RKO (cell line): ENCODE measurements around the gene CYFIP2.

Experiments
- DNase-seq: peaks from one replicate; pipeline ENCODE4 v3.0.0-alpha.2; 2016; ENCODE audit warnings: low spot score

CYFIP2 gene

DNA sequence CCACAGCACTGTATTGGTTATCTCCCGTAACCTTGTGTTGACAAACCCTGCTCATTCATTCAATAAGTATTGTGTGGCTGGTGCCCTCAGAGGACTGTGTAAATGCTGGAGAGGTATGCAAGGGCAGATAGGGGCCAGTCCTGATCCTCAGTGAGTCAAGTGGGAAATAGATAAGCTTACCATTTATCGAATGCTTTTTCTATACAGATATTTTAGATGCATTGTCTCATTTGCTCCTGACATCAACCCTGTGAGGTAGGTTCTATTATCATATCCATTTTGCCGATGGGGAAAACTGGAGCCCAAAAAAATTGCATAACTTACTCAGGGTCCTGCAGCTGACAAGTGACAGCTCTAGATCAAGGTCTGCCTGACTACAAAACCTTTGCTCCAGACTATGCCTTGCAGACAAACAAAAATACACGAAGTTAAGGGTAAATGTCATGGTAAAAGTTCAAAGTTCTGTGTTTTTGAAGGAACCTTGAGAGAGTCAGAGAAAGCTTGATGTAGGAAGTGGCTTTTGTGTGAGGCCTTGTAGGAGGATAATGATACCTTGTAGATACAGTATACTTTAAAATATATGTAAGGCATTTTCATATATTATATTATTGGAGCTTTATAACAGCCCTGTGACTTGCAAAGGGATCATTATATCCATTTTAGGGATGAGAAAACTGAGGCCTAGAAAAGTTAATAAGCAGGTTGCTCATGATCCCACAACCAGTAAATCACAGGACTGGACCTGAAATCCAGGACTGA is 22.7 kb downstream of the CYFIP2 start:
- DNase-seq: no peak

DNA sequence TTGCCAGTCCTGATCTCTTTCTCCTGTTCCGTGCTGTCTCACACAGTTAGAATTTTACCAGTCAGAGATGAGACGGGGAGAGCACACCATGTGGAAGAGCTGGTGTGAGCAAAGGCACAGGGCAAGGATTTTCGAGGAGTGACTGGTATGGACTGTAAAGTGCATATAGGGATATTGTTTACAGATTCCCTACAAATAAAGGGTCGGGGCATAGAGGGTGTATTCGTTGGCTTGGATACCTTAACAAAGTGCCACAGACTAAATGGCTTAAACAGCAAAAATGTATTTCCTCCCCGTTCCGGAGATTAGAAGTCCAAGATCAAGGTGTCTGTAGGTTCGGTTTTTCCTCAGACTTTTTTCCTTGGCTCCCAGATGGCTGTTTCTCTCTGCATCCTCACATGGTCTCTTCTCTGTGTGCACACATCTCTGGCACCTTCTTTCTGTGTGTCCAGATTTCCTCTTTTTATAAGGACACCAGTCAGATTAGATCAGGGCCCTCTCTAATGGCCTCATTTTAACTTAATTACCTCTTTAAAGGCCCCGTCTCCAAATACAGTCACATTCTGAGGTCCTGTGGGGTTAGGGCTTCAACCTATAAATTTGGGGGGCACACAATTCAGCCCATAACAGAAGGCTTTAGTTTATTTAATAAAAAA is 23.4 kb downstream of the CYFIP2 start:
- no peak for DNase-seq

DNA sequence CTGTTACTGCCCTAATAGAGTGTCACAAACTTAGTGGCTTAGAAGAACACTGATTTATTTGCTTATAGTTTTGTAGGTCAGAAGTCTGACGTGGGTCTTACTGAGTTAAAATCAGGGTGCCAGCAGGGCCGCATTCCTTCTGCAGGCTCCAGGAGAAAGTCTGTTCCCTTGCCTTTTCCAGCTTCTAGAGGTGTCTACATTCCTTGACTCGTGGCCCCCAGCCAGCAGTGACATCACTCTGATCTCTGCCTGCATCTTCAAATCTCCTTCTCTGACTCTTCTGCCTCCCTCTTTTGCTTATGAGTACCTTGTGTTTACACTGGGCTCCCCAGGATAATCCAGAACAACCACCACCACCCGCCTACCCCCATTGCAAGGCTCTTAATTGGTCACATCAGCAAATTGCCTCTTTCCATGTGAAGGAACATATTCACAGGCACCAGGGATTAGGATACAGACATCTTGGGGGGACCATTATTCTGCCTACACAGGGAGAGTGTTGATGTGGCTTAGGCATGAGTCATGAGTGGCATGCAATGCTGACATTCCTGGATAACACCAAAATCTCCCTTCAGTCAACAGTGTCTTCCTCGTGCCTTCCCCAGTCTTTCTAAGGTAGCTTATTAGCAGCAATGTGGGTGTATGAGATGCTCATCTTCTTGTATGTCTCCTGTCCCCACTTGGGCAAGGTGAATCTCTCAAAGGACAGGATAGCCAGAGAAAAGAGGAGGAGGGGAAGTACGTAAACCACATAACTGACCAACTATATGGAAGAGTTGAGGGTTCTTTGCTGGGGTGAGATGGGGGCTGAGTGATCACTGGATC is 24.4 kb downstream of the CYFIP2 start:
- no peak for DNase-seq

DNA sequence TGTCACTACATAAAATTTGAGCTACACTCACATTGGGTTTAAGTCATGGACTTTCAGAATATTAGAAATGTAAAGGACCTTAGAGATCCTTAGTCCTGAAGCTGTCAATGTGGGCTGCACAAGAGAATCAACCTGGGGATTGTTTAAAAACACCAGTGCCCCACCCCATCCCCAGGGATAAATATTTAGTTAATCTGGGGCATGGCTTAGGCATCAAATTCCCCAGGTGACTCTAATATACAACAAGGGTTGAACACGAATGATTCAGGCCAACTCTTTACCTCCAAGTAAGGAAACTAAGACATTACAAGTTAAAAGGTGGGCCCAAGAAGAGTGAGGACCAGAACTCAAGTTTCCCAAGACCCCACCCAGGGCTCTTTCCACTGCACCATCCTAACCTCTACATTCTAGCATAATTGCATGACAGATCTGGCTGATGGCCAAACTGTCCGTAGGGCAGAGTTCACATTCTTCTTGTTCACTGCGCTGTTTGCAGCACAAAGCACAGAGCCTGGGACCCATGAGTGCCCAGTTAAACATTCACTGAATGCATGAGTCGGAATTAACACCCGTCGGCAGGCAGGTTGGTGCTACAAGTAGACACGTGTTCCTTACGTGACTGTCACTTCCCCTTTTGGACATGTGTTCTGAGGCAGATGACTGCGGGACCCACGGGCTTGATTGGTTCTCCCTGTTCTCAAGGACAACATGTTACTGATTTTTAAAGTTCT is 25.2 kb downstream of the CYFIP2 start:
- DNase-seq: no peak

DNA sequence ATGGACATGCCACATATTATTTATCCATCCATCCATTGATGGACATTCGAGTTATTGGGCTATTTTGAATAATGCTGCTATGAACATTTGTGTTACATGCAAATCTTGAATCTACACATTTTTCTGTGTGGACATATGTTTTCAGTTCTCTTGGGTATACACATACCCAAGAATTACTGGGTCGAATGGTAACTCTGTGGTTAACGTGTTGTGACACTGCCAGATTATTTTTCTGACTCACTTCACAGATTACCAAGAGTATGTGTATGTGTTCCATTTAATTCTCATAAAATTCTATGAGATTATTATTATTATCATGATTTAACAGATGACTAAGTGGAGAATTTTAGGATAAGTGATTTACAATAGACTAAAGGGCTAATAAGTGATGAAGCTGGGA is 26.7 kb downstream of the CYFIP2 start:
- no peak for DNase-seq

DNA sequence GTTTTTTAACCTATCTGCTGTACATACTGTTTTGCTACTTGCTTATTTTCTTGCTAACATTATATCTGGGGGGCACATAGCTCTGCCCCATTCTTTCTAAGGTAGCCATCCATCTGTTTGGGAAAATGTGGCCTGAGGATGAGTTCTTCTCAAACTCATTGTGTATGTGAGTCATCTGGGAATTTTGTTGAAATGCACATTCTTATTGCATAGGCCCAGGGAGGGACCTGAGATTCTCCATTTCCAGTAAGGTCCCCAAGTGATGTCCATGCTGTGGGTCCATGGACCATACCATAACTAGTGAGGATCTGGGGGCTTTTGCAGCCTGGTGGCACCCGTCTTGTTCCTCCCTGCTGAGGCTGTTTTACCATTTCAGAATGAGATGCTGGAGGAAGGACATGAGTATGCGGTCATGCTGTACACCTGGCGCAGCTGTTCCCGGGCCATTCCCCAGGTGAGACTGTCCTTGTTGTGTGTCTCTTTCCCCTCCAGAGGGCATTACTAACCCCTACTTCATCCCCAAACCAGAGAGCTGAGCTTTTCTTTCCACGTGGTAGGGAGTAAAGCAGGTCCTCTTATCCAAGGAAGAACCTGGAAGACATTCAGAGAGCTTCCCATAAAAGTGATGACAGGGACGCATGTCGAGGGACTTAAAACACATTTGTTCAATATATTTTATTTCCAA is 28.6 kb downstream of the CYFIP2 start:
- no peak for DNase-seq

DNA sequence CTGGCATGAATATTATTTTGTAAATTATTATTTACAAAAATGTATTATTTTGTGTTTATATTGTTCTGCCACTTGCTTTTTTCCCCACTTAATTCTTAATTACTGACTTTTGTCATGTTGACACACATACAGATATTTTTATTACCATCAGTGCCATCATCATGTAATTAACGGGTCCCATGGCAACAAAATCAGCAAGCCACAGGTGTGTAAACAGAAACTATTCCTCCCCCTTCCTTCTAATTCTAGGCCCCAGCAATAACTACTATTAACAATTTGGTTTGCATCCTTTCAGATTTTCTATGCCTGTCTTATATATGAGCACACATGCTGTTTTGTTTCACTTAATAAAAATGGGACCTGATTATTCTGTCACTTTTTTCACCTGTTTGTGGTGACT is 29.3 kb downstream of the CYFIP2 start:
- DNase-seq: no peak

DNA sequence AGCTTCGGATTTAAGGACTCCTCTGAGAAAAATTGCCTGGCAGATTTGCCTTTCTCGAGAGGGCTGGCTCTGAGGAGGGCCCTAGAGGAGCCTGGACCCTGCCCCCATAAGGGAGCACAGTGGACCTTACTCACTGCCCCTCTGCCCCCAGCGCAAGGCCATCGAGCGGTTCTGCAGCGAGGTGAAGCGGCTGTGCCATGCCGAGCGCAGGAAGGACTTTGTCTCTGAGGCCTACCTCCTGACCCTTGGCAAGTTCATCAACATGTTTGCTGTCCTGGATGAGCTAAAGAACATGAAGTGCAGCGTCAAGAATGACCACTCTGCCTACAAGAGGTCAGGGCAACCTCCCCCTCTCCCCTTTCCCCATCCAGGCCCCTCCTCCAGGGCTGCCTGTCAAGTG is 34.6 kb downstream of the CYFIP2 start:
- DNase-seq: no peak

DNA sequence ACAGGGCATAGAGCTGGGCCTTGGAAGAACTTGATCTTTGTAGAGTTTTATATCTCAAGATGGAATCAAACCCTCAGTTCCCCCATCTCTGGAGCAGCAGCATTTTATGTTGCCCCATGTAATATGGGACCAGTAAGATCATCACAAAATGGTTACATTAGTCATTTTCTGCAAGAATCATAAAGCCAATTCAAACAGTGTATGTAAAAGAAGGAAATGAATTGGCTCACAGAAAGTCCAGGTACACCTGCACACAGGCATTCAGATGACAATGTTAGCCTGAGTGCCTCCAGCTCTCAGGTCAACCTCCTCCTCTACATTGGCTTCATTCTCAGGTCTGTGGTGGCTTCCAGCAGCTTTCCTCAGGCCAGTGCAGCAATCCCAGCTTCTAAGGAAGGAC is 35.1 kb downstream of the CYFIP2 start:
- no peak for DNase-seq

DNA sequence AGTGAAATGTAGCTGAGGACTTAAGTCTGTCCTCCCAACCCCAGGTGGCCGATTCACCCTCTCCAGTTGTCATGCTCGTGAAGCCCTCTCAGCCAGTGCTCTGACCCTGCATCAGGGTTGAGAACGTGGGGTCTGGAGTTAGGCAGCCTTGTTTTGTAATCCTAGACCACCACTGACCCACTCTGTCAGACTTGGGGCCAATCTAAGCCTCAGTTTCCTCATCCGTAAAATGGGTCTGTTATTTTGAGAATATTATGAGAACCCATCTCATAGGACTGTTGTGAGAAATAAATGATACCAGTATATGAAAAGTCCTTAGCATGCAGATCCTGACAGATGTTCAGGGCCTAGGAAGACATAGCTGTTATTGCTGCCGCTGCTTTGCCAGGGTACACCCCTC is 37.1 kb downstream of the CYFIP2 start:
- DNase-seq: no peak

DNA sequence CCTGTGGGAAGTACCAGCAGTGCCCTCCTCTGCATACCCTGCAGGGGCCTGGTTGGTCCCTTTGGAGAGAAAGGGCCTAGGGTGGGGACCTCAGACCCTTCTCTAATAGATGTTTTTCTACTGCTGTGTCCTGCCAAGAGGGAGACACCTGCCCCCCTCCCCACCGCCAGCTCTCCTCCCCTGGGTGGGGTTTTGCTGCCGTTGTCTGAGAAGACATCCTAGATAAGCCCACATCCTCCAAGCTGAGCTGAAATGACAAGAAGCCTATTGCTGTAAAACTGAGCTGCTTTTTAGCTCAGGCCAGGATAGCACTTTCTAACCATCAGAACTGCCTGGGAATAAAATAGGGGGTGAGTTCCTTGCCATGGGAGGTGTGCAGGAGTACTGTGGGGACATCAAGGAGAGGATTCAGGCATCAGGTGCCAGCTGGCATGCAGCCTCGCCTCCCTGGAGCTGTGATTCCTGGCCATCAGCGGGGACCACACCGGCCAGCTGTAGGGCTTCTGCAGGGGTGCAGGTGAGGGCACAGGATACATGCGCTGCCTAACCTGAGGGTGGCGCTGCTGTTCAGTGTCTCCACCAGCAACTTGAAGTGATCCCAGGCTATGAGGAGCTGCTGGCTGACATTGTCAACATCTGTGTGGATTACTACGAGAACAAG is 37.9 kb downstream of the CYFIP2 start:
- DNase-seq: no peak

DNA sequence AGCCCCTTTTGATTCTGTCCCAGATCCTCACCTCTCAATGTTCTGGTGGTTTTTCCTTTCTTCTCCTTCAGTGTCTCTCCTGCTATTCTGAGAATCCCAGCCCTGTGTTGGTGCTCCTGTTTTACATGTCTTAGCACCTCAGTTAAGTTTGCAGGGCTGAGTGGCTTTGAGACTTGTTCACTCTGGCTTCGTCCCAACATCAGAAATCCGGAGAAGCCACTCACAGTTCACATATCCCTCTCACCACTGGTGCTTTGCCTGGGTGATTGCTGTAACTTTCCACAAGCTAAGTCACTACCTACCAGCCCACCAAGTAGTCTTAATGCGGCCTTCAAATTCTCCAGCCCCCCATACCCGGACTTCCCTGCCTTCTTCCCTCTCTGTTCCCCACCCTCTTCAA is 40.2 kb downstream of the CYFIP2 start:
- DNase-seq: no peak

DNA sequence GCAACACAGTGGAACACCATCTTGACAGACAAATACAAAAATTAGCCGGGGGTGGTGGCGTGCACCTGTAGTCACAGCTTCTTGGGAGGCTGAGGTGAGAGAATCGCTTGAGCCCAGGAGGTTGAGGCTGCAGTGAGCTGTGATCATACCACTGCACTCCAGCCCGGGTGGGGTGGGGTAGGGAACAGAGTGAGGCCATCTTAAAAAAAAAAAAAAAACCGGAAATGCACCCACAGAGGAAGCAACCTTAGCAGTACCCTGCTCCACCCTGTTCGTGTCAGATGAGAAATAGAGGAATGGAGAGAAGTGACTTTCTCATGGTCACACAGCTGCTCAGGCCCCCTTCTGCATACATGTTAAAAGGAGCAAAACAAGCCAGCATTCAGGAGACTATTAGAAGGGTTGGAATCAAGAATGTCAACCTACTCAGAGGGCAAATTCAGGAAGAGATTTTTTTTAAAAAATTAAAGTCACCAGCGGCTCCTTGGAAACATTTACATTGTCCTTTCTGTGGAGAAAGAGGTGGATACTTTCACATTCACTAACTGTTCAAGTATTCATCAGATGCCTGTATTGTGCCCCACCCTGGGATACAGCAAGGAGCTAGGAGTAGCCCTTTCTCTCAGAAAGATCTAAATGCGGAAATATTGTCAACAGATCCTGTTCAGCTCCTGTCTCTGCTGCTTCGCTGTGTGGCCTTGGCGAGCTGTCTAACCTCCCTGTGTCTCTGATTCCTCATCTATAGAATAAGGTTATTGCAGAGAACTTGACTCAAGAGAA is 41.0 kb downstream of the CYFIP2 start:
- DNase-seq: no peak

DNA sequence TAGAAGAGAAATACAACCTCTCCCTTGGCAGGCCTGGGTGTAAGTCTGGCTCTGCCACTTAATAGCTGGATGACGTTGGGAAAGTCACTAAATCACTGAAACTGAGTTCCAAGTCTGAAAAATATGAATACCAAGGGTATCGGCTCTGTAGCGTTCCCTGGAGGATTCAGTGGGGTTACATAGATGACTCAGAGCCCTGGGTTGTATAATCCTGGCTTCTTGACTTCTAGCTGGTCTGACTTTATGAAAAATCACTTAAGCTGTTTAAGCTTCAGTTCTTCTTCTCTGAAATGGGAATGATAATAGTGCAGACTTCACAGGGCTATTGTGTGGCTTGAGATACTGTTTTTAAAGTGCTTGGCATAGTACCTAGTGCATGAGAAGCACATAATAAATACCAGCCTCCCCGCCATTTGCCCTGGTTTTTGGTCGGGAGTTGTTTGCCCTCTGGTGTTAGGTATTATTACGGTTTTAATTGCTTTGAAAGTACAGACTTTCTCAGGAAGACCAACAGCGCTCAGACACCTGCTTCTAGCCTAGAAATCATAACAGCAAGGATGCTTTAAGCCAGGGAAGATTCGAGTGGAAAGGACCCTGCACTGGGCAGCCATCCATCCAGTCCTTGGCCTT is 43.0 kb downstream of the CYFIP2 start:
- DNase-seq: no peak

DNA sequence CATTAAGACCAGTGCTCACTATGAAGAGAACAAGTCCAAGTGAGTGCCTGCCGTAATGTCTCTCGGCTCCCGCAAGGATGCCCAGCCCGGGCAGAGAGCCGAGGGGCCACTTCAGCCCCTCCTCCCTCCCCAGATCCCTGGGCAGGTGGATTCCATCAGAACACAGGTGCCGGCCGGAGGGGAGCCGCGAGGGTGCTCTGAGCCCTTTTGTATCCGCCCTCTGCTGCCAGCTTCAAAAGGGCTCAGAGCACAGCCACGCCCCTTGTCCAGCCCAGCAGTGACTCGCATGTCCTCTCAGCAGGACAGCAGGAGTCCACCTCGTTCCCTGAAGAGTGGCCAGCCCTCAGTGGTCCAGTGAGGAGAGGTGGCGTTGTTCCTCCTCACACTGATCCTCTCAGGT is 43.9 kb downstream of the CYFIP2 start:
- no peak for DNase-seq

DNA sequence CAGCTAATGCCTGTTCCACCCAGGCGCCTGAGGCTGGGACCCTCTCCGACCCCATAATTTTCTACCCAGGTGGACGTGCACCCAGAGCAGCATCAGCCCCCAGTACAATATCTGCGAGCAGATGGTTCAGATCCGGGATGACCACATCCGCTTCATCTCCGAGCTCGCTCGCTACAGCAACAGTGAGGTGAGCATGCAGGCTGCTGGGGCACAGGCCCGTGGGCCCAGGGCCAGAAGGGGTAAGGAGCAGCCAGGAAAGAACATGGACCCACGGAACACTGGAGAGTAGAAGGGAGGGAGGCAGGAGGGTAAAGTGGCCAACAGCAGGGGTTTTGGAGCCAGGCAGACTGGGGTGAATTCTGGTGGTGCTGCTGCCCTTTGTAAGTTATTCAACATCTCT is 45.7 kb downstream of the CYFIP2 start:
- no peak for DNase-seq

DNA sequence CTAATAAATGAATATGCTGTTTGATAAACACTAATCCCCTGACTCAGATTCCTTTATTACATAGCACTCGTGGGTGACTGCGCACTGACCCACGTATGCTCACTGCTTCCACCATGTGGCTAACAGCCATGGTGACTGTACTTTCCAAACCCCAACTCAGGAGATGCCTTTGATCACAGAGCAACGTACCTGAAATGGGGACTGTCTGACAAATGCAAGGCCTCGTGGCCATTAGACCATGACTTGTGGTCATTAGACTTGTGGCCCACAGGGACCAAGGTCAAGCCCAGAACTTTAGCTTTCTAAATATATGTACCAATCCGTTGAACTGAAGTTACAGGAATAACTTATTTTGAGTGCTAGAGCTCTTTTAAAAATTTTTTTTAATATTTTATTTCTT is 46.6 kb downstream of the CYFIP2 start:
- DNase-seq: peak; percentile 77

DNA sequence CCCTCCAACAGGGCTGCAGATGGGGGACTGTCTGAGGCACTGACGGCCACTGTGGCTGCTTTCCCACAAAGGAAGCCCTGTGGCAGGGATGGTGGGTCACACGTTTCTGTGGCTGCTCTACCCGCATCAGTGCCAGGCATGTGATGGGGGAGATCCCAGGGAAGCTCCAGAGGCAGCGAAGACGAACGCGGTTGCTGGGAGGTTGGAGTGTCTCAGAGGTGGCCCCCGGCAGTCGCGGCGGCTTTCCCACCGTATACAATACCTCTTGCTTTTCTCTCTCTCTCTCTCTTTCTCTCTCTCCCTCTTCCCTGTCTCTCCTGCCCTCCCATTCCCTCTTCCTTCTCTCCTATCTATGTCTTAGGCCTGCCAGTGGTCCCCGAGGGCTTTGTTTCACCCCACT is 56.7 kb downstream of the CYFIP2 start:
- no peak for DNase-seq

DNA sequence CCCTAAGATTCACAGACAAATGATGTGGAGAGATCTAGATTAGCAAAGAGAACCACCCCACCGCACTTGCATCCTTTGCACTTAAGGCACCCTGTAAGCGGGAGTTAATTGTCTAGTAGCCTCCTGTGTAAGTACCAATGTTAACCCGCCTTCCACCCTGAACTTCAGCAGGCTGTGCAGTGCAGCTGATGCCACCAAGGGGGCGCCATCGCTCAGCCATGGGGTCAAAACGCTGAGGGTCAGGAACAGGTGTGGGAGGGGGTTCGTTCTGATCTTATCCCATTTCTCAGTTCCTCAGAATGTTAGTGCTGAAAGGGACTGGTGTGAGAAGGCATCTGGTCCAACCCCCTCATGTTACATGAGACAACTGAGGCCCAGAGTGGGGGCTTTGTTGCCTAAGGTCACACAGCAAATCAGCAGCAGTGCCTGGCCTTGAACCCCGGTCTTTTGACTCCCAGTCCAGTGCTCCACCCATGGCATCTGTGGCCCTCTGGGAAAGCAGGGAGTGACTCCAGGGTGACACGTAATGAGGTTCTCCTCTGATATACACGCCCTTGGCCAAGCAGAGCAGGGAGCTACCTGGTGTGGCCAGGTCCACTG is 57.3 kb downstream of the CYFIP2 start:
- no peak for DNase-seq

DNA sequence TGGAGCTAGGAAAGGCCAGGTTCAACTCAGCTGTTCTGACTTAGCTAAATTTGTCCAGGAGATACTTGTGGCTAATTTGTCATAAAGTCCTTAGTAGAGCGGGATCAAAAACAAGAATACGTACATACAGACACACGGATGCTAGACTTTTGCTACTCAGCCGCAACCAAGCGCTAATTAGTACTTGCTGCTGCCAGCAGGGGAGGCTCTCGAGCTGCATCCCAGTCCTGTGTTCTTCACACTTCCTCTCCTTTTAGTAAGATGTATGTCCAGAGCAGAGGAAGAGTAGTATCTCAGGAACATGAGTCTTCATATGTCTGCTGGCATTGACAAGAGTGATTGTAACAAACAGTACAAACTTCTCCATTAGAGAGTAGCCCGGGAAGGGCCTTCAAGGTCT is 58.3 kb downstream of the CYFIP2 start:
- DNase-seq: no peak
